GM21576 (cell line): Measurements from ENCODE around the gene RELN.
"Not testable (repeated sequence)": the region's sequence is repeated elsewhere in the genome, so short reads cannot be mapped to it uniquely, and the experiment has no call there.

Source experiments
- ATAC-seq: cut with Tn5 transposase; IDR thresholded peaks from one replicate; pipeline ENCODE4 v1.9.1; 2021; ENCODE audit warnings: mild to moderate bottlenecking, moderate library complexity; ENCODE audit not compliant: unreplicated experiment

The RELN gene

GRCh38 chr7:103989200-103989784 is at the start of gene RELN:
Gene RELN, minus strand, starts transcription at chr7:103989658. Its CDS starts 302 bp downstream, at chr7:103989356.
- ATAC-seq, result no peak

GRCh38 chr7:104038136-104038535 is 48.7 kb upstream of the RELN start:
- ATAC-seq, result no peak

GRCh38 chr7:104036889-104037288 is 47.4 kb upstream of the RELN start:
- not testable (repeated sequence) for ATAC-seq

- no peak for ATAC-seq
These were observed 45.9 kb upstream of the RELN start for GRCh38 chr7:104035351-104035750.

GRCh38 chr7:104034679-104035078 is 45.2 kb upstream of the RELN start:
- no peak for ATAC-seq

- no peak for ATAC-seq
These were observed 44.4 kb upstream of the RELN start for GRCh38 chr7:104033837-104034236.

- no peak for ATAC-seq
These were observed 43.0 kb upstream of the RELN start for GRCh38 chr7:104032486-104032885.

- ATAC-seq, result no peak
These were observed 40.3 kb upstream of the RELN start for GRCh38 chr7:104029765-104030164.

GRCh38 chr7:104024632-104025031 is 35.2 kb upstream of the RELN start:
- ATAC-seq, result no peak

- ATAC-seq, result no peak
These were observed 33.6 kb upstream of the RELN start for GRCh38 chr7:104023100-104023499.

GRCh38 chr7:104018425-104018824 is 29.0 kb upstream of the RELN start:
- ATAC-seq, result no peak

- no peak for ATAC-seq
These were observed 27.5 kb upstream of the RELN start for GRCh38 chr7:104017001-104017400.

- no peak for ATAC-seq
These were observed 23.4 kb upstream of the RELN start for GRCh38 chr7:104012835-104013234.

- ATAC-seq, result no peak
These were observed 22.4 kb upstream of the RELN start for GRCh38 chr7:104011829-104012228.

GRCh38 chr7:104010052-104010909 is 20.8 kb upstream of the RELN start:
- no peak for ATAC-seq

- ATAC-seq, result no peak
These were observed 18.6 kb upstream of the RELN start for GRCh38 chr7:104008107-104008506.

- no peak for ATAC-seq
These were observed 18.2 kb upstream of the RELN start for GRCh38 chr7:104007614-104008013.

GRCh38 chr7:104005197-104005596 is 15.7 kb upstream of the RELN start:
- no peak for ATAC-seq

- ATAC-seq, result no peak
These were observed 7.2 kb upstream of the RELN start for GRCh38 chr7:103996639-103997038.

- no peak for ATAC-seq
These were observed 6.6 kb upstream of the RELN start for GRCh38 chr7:103996017-103996551.

GRCh38 chr7:103995554-103995953 is 6.1 kb upstream of the RELN start:
- no peak for ATAC-seq

GRCh38 chr7:103993551-103993950 is 4.1 kb upstream of the RELN start:
- ATAC-seq, result no peak
